H1 (cell line): ENCODE data around the gene NDUFS7. TPM values are rescaled to one million over a fixed set of nuclear protein-coding genes. Genes with fewer than 3 reads are reported as not detected.

ENCODE experiments used
- CTCF ChIA-PET: fragments of 300-600 bp; sonication (Branson Sonifier 250); formaldehyde crosslinking; loops from one replicate; lab custom pipeline; 2021; ENCODE audit not compliant: partially characterized antibody; lab: Charles Lee
- POLR2A ChIA-PET: fragments of 300-600 bp; sonication (Branson Sonifier 250); formaldehyde crosslinking; loops from one replicate; lab custom pipeline; 2021; ENCODE audit warnings: inconsistent platforms; ENCODE audit not compliant: partially characterized antibody; lab: Charles Lee
- DNase-seq, 2 experiments: peaks; one replicate each; pipeline versions ENCODE4 v3.0.0 to v3.0.0-alpha.2; 2010 to 2022; ENCODE audit warnings: low spot score in 2 of 2, low read depth in 1 of 2, mixed read lengths in 1 of 2
- FAIRE-seq: peaks from 2 replicates; lab custom pipeline; 2011; peaks lifted over from hg19 to GRCh38; lab: Jason Lieb, UNC
- H2AFZ ChIP-seq: 2 replicates; pipeline ENCODE4 v1.8.1; 2012; ENCODE audit warnings: low read length, inconsistent platforms
- H2AK5ac ChIP-seq: 2 replicates; pipeline ENCODE4 v1.6.1; 2013; ENCODE audit warnings: low read depth, low read length
- H2BK120ac ChIP-seq: replicated peaks from 2 replicates; pipeline ENCODE3; 2013; ENCODE audit warnings: low read depth, low read length, inconsistent platforms
- H2BK12ac ChIP-seq: 2 replicates; pipeline ENCODE4 v1.6.1; 2013; ENCODE audit warnings: low read depth, low read length
- H2BK15ac ChIP-seq: 2 replicates; pipeline ENCODE4 v1.6.1; 2013; ENCODE audit warnings: low read length
- H2BK20ac ChIP-seq: 2 replicates; pipeline ENCODE4 v1.6.1; 2013; ENCODE audit warnings: low read length
- H2BK5ac ChIP-seq: 2 replicates; pipeline ENCODE4 v1.6.1; 2013; ENCODE audit warnings: low read depth, low read length
- H3K14ac ChIP-seq: 2 replicates; pipeline ENCODE4 v1.6.1; 2013; ENCODE audit warnings: inconsistent platforms; ENCODE audit not compliant: insufficient read length
- H3K18ac ChIP-seq: 2 replicates; pipeline ENCODE4 v1.6.1; 2013; ENCODE audit warnings: low read length; ENCODE audit errors: extremely low read depth
- H3K23ac ChIP-seq: 2 replicates; pipeline ENCODE4 v1.6.1; 2013; ENCODE audit warnings: inconsistent platforms; ENCODE audit not compliant: insufficient read length
- H3K23me2 ChIP-seq: 2 replicates; pipeline ENCODE4 v1.6.1; 2013; ENCODE audit warnings: low read depth, low read length
- H3K27ac ChIP-seq: 2 replicates; pipeline ENCODE4 v1.6.1; 2011; ENCODE audit warnings: low read depth, low read length, inconsistent platforms
- H3K27me3 ChIP-seq, 4 experiments: replicated peaks in 1 of 4; 1 replicate in 1 of 4; 2 replicates in 3 of 4; pipeline versions ENCODE4 v1.6.1 to v1.8.1; 2011 to 2013; ENCODE audit warnings: low read length in 3 of 4, mild to moderate bottlenecking in 3 of 4, inconsistent platforms in 2 of 4, mixed read lengths in 2 of 4, moderate library complexity in 1 of 4; ENCODE audit not compliant: control insufficient read depth in 3 of 4, insufficient read depth in 3 of 4; ENCODE audit errors: extremely low read depth in 1 of 4
- H3K36me3 ChIP-seq, 4 experiments: 2 replicates each; pipeline versions ENCODE4 v1.6.1 to v1.8.1; 2011 to 2013; ENCODE audit warnings: mild to moderate bottlenecking in 4 of 4, low read length in 3 of 4, moderate library complexity in 2 of 4, control low read depth in 1 of 4, inconsistent platforms in 1 of 4; ENCODE audit not compliant: insufficient read depth in 4 of 4, control insufficient read depth in 2 of 4
- H3K4ac ChIP-seq: replicated peaks from 2 replicates; pipeline ENCODE3; 2013; ENCODE audit warnings: low read length, low read depth, mixed read lengths, inconsistent platforms; ENCODE audit not compliant: insufficient read length
- H3K4me1 ChIP-seq, 4 experiments: replicated peaks in 1 of 4; 1 replicate in 1 of 4; 2 replicates in 3 of 4; pipeline versions ENCODE4 v1.6.1 to v1.8.1; 2011 to 2013; ENCODE audit warnings: low read length in 3 of 4, inconsistent platforms in 2 of 4, mixed read lengths in 1 of 4; ENCODE audit not compliant: insufficient read depth in 4 of 4, control insufficient read depth in 3 of 4
- H3K4me2 ChIP-seq, 2 experiments: 2 replicates each; pipeline versions ENCODE4 v1.6.1 to v1.8.1; 2011 to 2013; ENCODE audit warnings: low read depth in 2 of 2, low read length in 2 of 2, control low read depth in 1 of 2, inconsistent platforms in 1 of 2, mild to moderate bottlenecking in 1 of 2; ENCODE audit not compliant: insufficient read depth in 1 of 2
- H3K4me3 ChIP-seq, 4 experiments: fragments of 200-600, 300-600 bp in 1 of 4; sonication (generic), shearing (Covaris generic), sonication (Bioruptor Twin) in 1 of 4; 2 replicates each; pipeline versions ENCODE4 v1.5.1 to v1.8.1; 2011 to 2016; ENCODE audit warnings: low read length in 4 of 4, low read depth in 3 of 4, control low read depth in 2 of 4, inconsistent platforms in 2 of 4, mild to moderate bottlenecking in 2 of 4, mixed read lengths in 1 of 4, moderate library complexity in 1 of 4; ENCODE audit not compliant: insufficient read depth in 2 of 4; ENCODE audit errors: extremely low read depth in 1 of 4
- H3K56ac ChIP-seq: replicated peaks from 2 replicates; pipeline ENCODE3; 2013; ENCODE audit warnings: low read depth, mild to moderate bottlenecking, mixed read lengths, low read length, inconsistent platforms; ENCODE audit not compliant: insufficient read length
- H3K79me1 ChIP-seq: 2 replicates; pipeline ENCODE4 v1.6.1; 2013; ENCODE audit warnings: low read depth, low read length, control low read depth
- H3K79me2 ChIP-seq, 2 experiments: 2 replicates each; pipeline versions ENCODE4 v1.6.1 to v1.8.1; 2012 to 2013; ENCODE audit warnings: low read length in 2 of 2, mild to moderate bottlenecking in 2 of 2, inconsistent platforms in 1 of 2; ENCODE audit not compliant: insufficient read depth in 2 of 2, control insufficient read depth in 1 of 2
- H3K9ac ChIP-seq, 4 experiments: replicated peaks in 1 of 4; 1 replicate in 1 of 4; 2 replicates in 3 of 4; pipeline versions ENCODE4 v1.6.1 to v1.8.1; 2011 to 2013; ENCODE audit warnings: low read depth in 3 of 4, low read length in 3 of 4, control low read depth in 2 of 4, mild to moderate bottlenecking in 2 of 4, moderate library complexity in 2 of 4, inconsistent platforms in 1 of 4; ENCODE audit errors: extremely low read depth in 1 of 4
- H3K9me3 ChIP-seq, 2 experiments: 2 replicates each; pipeline versions ENCODE4 v1.6.1 to v1.8.1; 2012 to 2013; ENCODE audit warnings: mild to moderate bottlenecking in 2 of 2, moderate library complexity in 2 of 2, control low read depth in 1 of 2, inconsistent platforms in 1 of 2, low read depth in 1 of 2, low read length in 1 of 2, mixed read lengths in 1 of 2; ENCODE audit not compliant: insufficient read depth in 2 of 2
- H4K20me1 ChIP-seq, 2 experiments: replicated peaks in 1 of 2; 2 replicates each; pipeline versions ENCODE3 to v1.8.1; 2011 to 2013; ENCODE audit warnings: inconsistent platforms in 2 of 2, low read length in 2 of 2, mild to moderate bottlenecking in 1 of 2; ENCODE audit not compliant: insufficient read depth in 2 of 2, control insufficient read depth in 1 of 2
- H4K5ac ChIP-seq: 2 replicates; pipeline ENCODE4 v1.6.1; 2013; ENCODE audit warnings: low read length, low read depth, mixed read lengths, inconsistent platforms; ENCODE audit not compliant: insufficient read length
- H4K8ac ChIP-seq: 2 replicates; pipeline ENCODE4 v1.8.0; 2013; ENCODE audit warnings: mild to moderate bottlenecking, moderate library complexity, low read length, inconsistent platforms; ENCODE audit not compliant: insufficient read depth; ENCODE audit errors: extremely low read depth
- H4K91ac ChIP-seq: replicated peaks from 2 replicates; pipeline ENCODE3; 2013; ENCODE audit warnings: low read length, mixed read lengths, inconsistent platforms; ENCODE audit not compliant: insufficient read length
- RNF2 ChIP-seq: fragments of 200-900, 300-1000 bp; sonication (generic); IDR thresholded peaks from 2 replicates; pipeline ENCODE4 v1.7.1; 2016; ENCODE audit warnings: borderline replicate concordance, low read depth, mild to moderate bottlenecking, antibody characterized with exemption, low read length; ENCODE audit not compliant: poor library complexity, severe bottlenecking; ENCODE audit errors: missing control alignments
- WGBS, 2 experiments: shearing (Covaris generic) in 1 of 2; methylation state at CpG; one replicate each; pipeline versions ENCODE4 v1.1.6 to v1.1.7; 2013 to 2015; ENCODE audit warnings: low lambda C conversion rate in 2 of 2, mixed read lengths in 2 of 2, inconsistent platforms in 1 of 2, low coverage in 1 of 2, missing lambda C conversion rate in 1 of 2; ENCODE audit not compliant: insufficient replicate concordance in 2 of 2, insufficient coverage in 1 of 2, insufficient read length in 1 of 2; ENCODE audit errors: extremely low coverage in 1 of 2, missing lambda C conversion rate in 1 of 2; 5-methylcytosine and 5-hydroxymethylcytosine counted together
- polyA plus RNA-seq, 7 experiments: library from polyadenylated mRNA; depleted of rRNA in 3 of 7; stranded (reverse) in 5 of 7; unstranded in 2 of 7; fragments of >200 nt in 5 of 7; fragments of 200-250 nt in 2 of 7; gene quantifications; 1 replicate in 5 of 7; 2 replicates in 1 of 7; 4 replicates in 1 of 7; pipeline versions ENCODE4 v1.2.1 to v1.2.3, GENCODE V29; 2011 to 2013; ENCODE audit warnings: missing spikeins in 2 of 7, mixed read lengths in 2 of 7
- total RNA-seq: library from RNA; stranded (reverse); fragmentation: NEBNext Ultra II Directional; extraction: Animal tissue kit (Norgen Biotek cat#: 25700); gene quantifications from 2 replicates; pipeline ENCODE4 v1.2.1, GENCODE V29; 2021

Gene NDUFS7
- total and polyA plus RNA-seq, 2 of the 8 experiments (the other 6 are each of a cell fraction or from before 2014, with no cell fraction given) = 78.1 to 309 TPM

GRCh38 chr19:1360126-1360817 is 23.4 kb upstream of the NDUFS7 start:
- no peak overlapping the region for H2AK5ac ChIP-seq
- peaks cover 0 to 17% of the 10 kb centered on the region in 2 experiments for H4K20me1 ChIP-seq
- peaks cover 12 to 69% (median 32%) of the 10 kb centered on the region in 4 experiments for H3K36me3 ChIP-seq
- H3K18ac ChIP-seq = no peak overlapping the region
- H2BK120ac ChIP-seq = no peak overlapping the region
- H2BK12ac ChIP-seq = no peak overlapping the region
- no peak for TF ChIP-seq RNF2
- no peak for FAIRE-seq
- no peak overlapping the region for H3K14ac ChIP-seq
- H3K4me2 ChIP-seq = no peak overlapping the region
- no peak overlapping the region; the same call in 1 of the 2 replicates for H3K27ac ChIP-seq
- H3K9me3 ChIP-seq = no peaks in the 10 kb centered on the region
- H3K23ac ChIP-seq = no peak overlapping the region
- no peak overlapping the region for H2AFZ ChIP-seq
- H3K9ac ChIP-seq = no peak overlapping the region
- H3K4me3 ChIP-seq = no peak overlapping the region
- CTCF ChIA-PET = interaction anchor here (0.8 to 2.3 kb wide), 6 partner anchors 10 to 76 kb away, joined by 3 to 12 read pairs (median 3); no protein-coding TSS in a partner anchor
- no peak overlapping the region for H4K5ac ChIP-seq
- POLR2A ChIA-PET = interaction anchor here (1.7 to 3.3 kb wide), 3 partner anchors 10 to 91 kb away, joined by 3 to 12 read pairs (median 10); partner anchors contain the start of gene CIRBP
- peaks cover 3 to 17% (median 13%) of the 10 kb centered on the region in 4 experiments; a peak in 6 of 7 replicates for H3K4me1 ChIP-seq
- H3K56ac ChIP-seq = no peak overlapping the region
- H3K27me3 ChIP-seq = no peaks in the 10 kb centered on the region
- H2BK5ac ChIP-seq = no peak overlapping the region; the same call in 1 of the 2 replicates
- no peak overlapping the region for H4K8ac ChIP-seq
- peaks cover 4% of the 10 kb centered on the region; the same call in 1 of the 2 replicates for H3K23me2 ChIP-seq
- H2BK15ac ChIP-seq = no peak overlapping the region; the same call in 1 of the 2 replicates
- 90% methylated on average over 30 of the region's 30 CpGs; no CpG with 5 or more reads in 1 of the 2 experiments for WGBS, 2 experiments
- peaks cover 5% of the 10 kb centered on the region; the same call in 1 of the 2 replicates for H3K79me1 ChIP-seq
- DNase-seq = no peak
- H3K79me2 ChIP-seq = peaks cover 0 to 23% of the 10 kb centered on the region in 2 experiments; a peak in 3 of 4 replicates
- H4K91ac ChIP-seq = no peak overlapping the region
- H2BK20ac ChIP-seq = no peak overlapping the region
- no peak overlapping the region for H3K4ac ChIP-seq
